Measurements from ENCODE around the gene FBXO15. TPM values are rescaled to one million over a fixed set of nuclear protein-coding genes. Genes with fewer than 3 reads are reported as not detected.
A peak's percentile ranks its signal among the peaks of the same experiment; 100 is the strongest.

Gene FBXO15
- total RNA-seq, 1 experiment from 2014 or later = 2.2 TPM

GRCh38 chr18:74147491-74147778, 199 bp downstream of the FBXO15 start:
- Histone ChIP-seq H3K9me3 (ENCODE audit: insufficient read depth, low read depth) (no peaks in the 10 kb centered on the region), H3K27ac (no peak overlapping the region), H3F3A (ENCODE audit: insufficient read depth, low read depth) (peaks cover 12% of the 10 kb centered on the region; the same call in 1 of the 2 replicates), H3K4me2 (peak overlapping the region; percentile 92), H3K4me3 (peak overlapping the region; percentile 80), H2AFZ (peak overlapping the region; percentile 99), H4K20me1 (ENCODE audit: insufficient read depth) (no peaks in the 10 kb centered on the region), H3K4me1 (replicated peaks; ENCODE audit: insufficient read depth) (peaks cover 16% of the 10 kb centered on the region), H3K27me3 (ENCODE audit: insufficient read depth, low read depth) (no peaks in the 10 kb centered on the region), H3K79me2 (ENCODE audit: low read depth) (peaks cover 39% of the 10 kb centered on the region), H3K36me3 (ENCODE audit: low read depth) (0 out of 2 replicates have a peak, but pooled peaks cover 7% of the 10 kb centered on the region), H3K9me2 (ENCODE audit: insufficient read depth) (no peaks in the 10 kb centered on the region)
- POLR2A ChIA-PET (ENCODE audit: unreplicated experiment) = no interaction called here
- no peak for DNase-seq
- no TSS peak for BruUV-seq (replicated peaks)
- CTCF ChIA-PET = interaction anchor here (0.7 kb wide), 1 partner anchor 27 kb away, joined by 10 read pairs; no protein-coding TSS in a partner anchor
- TF ChIP-seq, protein P1, sequence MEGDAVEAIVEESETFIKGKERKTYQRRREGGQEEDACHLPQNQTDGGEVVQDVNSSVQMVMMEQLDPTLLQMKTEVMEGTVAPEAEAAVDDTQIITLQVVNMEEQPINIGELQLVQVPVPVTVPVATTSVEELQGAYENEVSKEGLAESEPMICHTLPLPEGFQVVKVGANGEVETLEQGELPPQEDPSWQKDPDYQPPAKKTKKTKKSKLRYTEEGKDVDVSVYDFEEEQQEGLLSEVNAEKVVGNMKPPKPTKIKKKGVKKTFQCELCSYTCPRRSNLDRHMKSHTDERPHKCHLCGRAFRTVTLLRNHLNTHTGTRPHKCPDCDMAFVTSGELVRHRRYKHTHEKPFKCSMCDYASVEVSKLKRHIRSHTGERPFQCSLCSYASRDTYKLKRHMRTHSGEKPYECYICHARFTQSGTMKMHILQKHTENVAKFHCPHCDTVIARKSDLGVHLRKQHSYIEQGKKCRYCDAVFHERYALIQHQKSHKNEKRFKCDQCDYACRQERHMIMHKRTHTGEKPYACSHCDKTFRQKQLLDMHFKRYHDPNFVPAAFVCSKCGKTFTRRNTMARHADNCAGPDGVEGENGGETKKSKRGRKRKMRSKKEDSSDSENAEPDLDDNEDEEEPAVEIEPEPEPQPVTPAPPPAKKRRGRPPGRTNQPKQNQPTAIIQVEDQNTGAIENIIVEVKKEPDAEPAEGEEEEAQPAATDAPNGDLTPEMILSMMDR (conservative IDR thresholded peaks at IDR 0.05) = no peak
- no peak for TF ChIP-seq EZH2 (IDR thresholded peaks at IDR 0.05; ENCODE audit: low read depth)
- intact Hi-C loops (cut with micrococcal nuclease; ENCODE audit: unreplicated experiment) = loop anchor here (5.0 kb wide), 1 partner anchor 145 kb away; the partner anchor contains the start of gene CYB5A

DNA sequence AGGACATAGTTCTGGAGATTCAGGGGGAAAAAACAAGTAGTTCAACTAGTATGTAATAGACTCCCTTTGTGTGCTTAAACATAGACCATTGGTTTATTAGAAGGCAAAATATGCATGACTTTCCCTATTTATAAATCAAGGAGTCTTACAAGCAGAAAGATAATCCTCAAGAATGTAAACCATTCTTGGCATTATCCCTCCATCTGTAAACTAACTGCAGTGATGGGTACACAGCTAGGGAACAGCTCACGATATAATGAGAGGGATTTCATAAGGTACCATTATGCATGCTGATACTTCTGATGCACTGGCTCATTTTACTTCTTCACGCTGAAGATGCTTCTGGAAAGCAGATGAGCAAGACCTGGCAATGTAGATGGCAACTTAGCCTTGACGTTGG, 878 bp downstream of the FBXO15 start:
- 0 out of 2 replicates have a peak, but pooled peaks cover 7% of the 10 kb centered on the region for H3K36me3 ChIP-seq (ENCODE audit: low read depth)
- DNase-seq = no peak
- intact Hi-C loops (cut with micrococcal nuclease; ENCODE audit: unreplicated experiment) = loop anchor here (5.0 kb wide), 1 partner anchor 146 kb away; the partner anchor contains the start of gene CYB5A
- H4K20me1 ChIP-seq (ENCODE audit: insufficient read depth) = no peaks in the 10 kb centered on the region
- peaks cover 12% of the 10 kb centered on the region; the same call in 1 of the 2 replicates for H3F3A ChIP-seq (ENCODE audit: insufficient read depth, low read depth)
- no peak for TF ChIP-seq EZH2 (IDR thresholded peaks at IDR 0.05; ENCODE audit: low read depth)
- TF ChIP-seq, protein P1 (conservative IDR thresholded peaks at IDR 0.05) = no peak
- peaks cover 34% of the 10 kb centered on the region for H3K79me2 ChIP-seq (ENCODE audit: low read depth)
- H3K4me3 ChIP-seq = no peak overlapping the region
- H3K4me2 ChIP-seq = peak overlapping the region; percentile 92
- CTCF ChIA-PET = interaction anchor here (0.7 kb wide), 1 partner anchor 27 kb away, joined by 10 read pairs; no protein-coding TSS in a partner anchor
- no peaks in the 10 kb centered on the region for H3K27me3 ChIP-seq (ENCODE audit: insufficient read depth, low read depth)
- no peak overlapping the region for H2AFZ ChIP-seq
- no peaks in the 10 kb centered on the region for H3K9me2 ChIP-seq (ENCODE audit: insufficient read depth)
- peaks cover 16% of the 10 kb centered on the region for H3K4me1 ChIP-seq (replicated peaks; ENCODE audit: insufficient read depth)
- POLR2A ChIA-PET (ENCODE audit: unreplicated experiment) = no interaction called here
- no TSS peak for BruUV-seq (replicated peaks)
- H3K9me3 ChIP-seq (ENCODE audit: insufficient read depth, low read depth) = no peaks in the 10 kb centered on the region
- H3K27ac ChIP-seq = no peak overlapping the region

DNA sequence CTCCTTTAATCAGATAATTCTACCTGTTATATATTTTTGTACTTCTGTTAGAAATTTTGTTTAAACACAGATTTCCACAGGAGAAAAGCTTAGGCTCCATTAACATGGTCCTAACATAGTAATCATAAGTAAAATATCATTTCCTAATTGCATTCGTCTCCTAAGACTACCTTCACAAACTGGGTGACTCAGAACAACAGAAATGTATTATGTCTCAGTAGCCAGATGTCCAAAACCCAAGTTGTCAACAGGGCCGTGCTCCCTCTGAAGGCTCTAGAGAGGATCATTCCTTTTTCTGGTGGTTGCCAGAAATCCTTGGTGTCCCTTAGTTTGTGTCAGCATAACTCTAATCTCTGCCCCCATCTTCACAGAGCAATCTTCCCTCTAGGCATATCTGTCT, 5.4 kb downstream of the FBXO15 start:
- Histone ChIP-seq H3K4me1 (replicated peaks; ENCODE audit: insufficient read depth) (peaks cover 6% of the 10 kb centered on the region), H4K20me1 (ENCODE audit: insufficient read depth) (no peaks in the 10 kb centered on the region), H3F3A (ENCODE audit: insufficient read depth, low read depth) (peaks cover 11% of the 10 kb centered on the region; the same call in 1 of the 2 replicates), H3K79me2 (ENCODE audit: low read depth) (no peaks in the 10 kb centered on the region), H3K9me2 (ENCODE audit: insufficient read depth) (no peaks in the 10 kb centered on the region), H3K9me3 (ENCODE audit: insufficient read depth, low read depth) (no peaks in the 10 kb centered on the region), H3K27me3 (ENCODE audit: insufficient read depth, low read depth) (no peaks in the 10 kb centered on the region), H3K4me3 (no peak overlapping the region), H3K4me2 (no peak overlapping the region), H2AFZ (no peak overlapping the region), H3K27ac (no peak overlapping the region), H3K36me3 (ENCODE audit: low read depth) (no peaks in the 10 kb centered on the region)
- no TSS peak for BruUV-seq (replicated peaks)
- intact Hi-C loops (cut with micrococcal nuclease; ENCODE audit: unreplicated experiment) = no loop called here
- ChIA-PET CTCF (no interaction called here), POLR2A (ENCODE audit: unreplicated experiment) (no interaction called here)
- TF ChIP-seq EZH2 (IDR thresholded peaks at IDR 0.05; ENCODE audit: low read depth) = no peak
- TF ChIP-seq, protein P1 (conservative IDR thresholded peaks at IDR 0.05) = no peak
- DNase-seq = no peak

Data from PC-9 (cell line).